Fibroblast of mammary gland (primary cell): ENCODE data around the gene RNF217.

Source experiments
- DNase-seq: peaks from one replicate; pipeline ENCODE4 v3.0.0-alpha.2; 2010; ENCODE audit warnings: low read depth
- H3K4me3 ChIP-seq: 2 replicates; pipeline ENCODE4 v1.5.1; 2011; ENCODE audit warnings: low read depth, mild to moderate bottlenecking, low read length, moderate library complexity; ENCODE audit not compliant: control insufficient read depth
- CTCF ChIP-seq: conservative IDR thresholded peaks from 2 replicates; pipeline ENCODE4 v1.5.1; 2011; ENCODE audit warnings: low read depth, low read length, inconsistent platforms; ENCODE audit not compliant: control insufficient read depth, insufficient read depth

The RNF217 gene

GRCh38 chr6:125050663-125051318 lies 88.6 kb downstream of the RNF217 start:
- peak; percentile 16 for DNase-seq
- no peak overlapping the region for H3K4me3 ChIP-seq
- no peak for TF ChIP-seq CTCF

- TF ChIP-seq CTCF, result no peak
- no peak overlapping the region for H3K4me3 ChIP-seq
- DNase-seq, result no peak
Observed at GRCh38 chr6:125053809-125054208, 91.6 kb downstream of the RNF217 start.

GRCh38 chr6:125054331-125054730 lies 92.1 kb downstream of the RNF217 start:
- DNase-seq, result no peak
- H3K4me3 ChIP-seq, result no peak overlapping the region
- TF ChIP-seq CTCF, result no peak

GRCh38 chr6:125057392-125058246 lies 95.4 kb downstream of the RNF217 start:
- no peak for TF ChIP-seq CTCF
- no peak overlapping the region for H3K4me3 ChIP-seq
- DNase-seq, result no peak

GRCh38 chr6:125058546-125058945 lies 96.3 kb downstream of the RNF217 start:
- no peak for DNase-seq
- no peak for TF ChIP-seq CTCF
- H3K4me3 ChIP-seq, result no peak overlapping the region

- no peak for DNase-seq
- no peak for TF ChIP-seq CTCF
- H3K4me3 ChIP-seq, result no peak overlapping the region
Observed at GRCh38 chr6:125063307-125063706, 101.1 kb downstream of the RNF217 start.
